Tibial nerve (tissue), 4 donors: Measurements from ENCODE around the gene ASS1. TPM values are rescaled to one million over a fixed set of nuclear protein-coding genes. Genes with fewer than 3 reads are reported as not detected.

Source experiments
- DNase-seq, 2 donors: peaks; one replicate each; pipeline ENCODE4 v3.0.0-alpha.2; 2019; ENCODE audit warnings: low spot score in 2 of 2
- H3K27ac ChIP-seq, 4 donors: fragments of 200-600 bp; sonication (generic) in 3 of 4; one replicate each; pipeline ENCODE4 v1.5.1; 2017 to 2019; ENCODE audit warnings: mild to moderate bottlenecking in 1 of 4
- H3K27me3 ChIP-seq, 2 donors: fragments of 200-600 bp; sonication (generic) in 1 of 2; one replicate each; pipeline versions ENCODE4 v1.5.1 to v1.6.0; 2017 to 2019
- H3K36me3 ChIP-seq, 3 donors: fragments of 200-600 bp; sonication (generic); one replicate each; pipeline ENCODE4 v1.5.1; 2018 to 2019
- H3K4me1 ChIP-seq, 4 donors: fragments of 200-600 bp; sonication (generic) in 3 of 4; one replicate each; pipeline ENCODE4 v1.5.1; 2017 to 2019
- H3K4me3 ChIP-seq, 4 donors: fragments of 200-600 bp; sonication (generic) in 3 of 4; one replicate each; pipeline ENCODE4 v1.5.1; 2017 to 2019; ENCODE audit warnings: mild to moderate bottlenecking in 1 of 4, moderate library complexity in 1 of 4
- H3K9me3 ChIP-seq, 4 donors: fragments of 200-600 bp; sonication (generic) in 3 of 4; one replicate each; pipeline ENCODE4 v1.5.1; 2017 to 2019
- EP300 ChIP-seq, 2 donors: sonication (generic); formaldehyde crosslinking; IDR thresholded peaks; one replicate each; pipeline ENCODE4 v1.6.1; 2017; ENCODE audit warnings: antibody characterized with exemption in 2 of 2, mild to moderate bottlenecking in 1 of 2
- POLR2A ChIP-seq, 2 donors: fragments of 450-650 bp; IDR thresholded peaks; one replicate each; pipeline ENCODE4 v1.6.1; 2017; ENCODE audit warnings: antibody characterized with exemption in 2 of 2, mild to moderate bottlenecking in 2 of 2, moderate library complexity in 2 of 2
- WGBS, 2 donors: methylation state at CpG; one replicate each; pipeline ENCODE4 v1.1.5; 2018; 5-methylcytosine and 5-hydroxymethylcytosine counted together
- total RNA-seq, 4 donors: library from RNA; depleted of rRNA; stranded (reverse); fragments of >200 nt; gene quantifications; one replicate each; pipeline ENCODE4 v1.1.0, GENCODE V29; 2016
- TF ChIP-seq, protein P1 (sequence below), 5 experiments: fragments of 200-600 bp in 3 of 5; fragments of 450-650 bp in 2 of 5; sonication (generic) in 3 of 5; IDR thresholded peaks; one replicate each; pipeline ENCODE4 v1.5.1; 2016 to 2019; ENCODE audit warnings: antibody characterized with exemption in 5 of 5, mild to moderate bottlenecking in 3 of 5, moderate library complexity in 2 of 5

Gene ASS1
- total RNA-seq, 4 donors from 2014 or later = 170 to 375 (median 297) TPM

DNA sequence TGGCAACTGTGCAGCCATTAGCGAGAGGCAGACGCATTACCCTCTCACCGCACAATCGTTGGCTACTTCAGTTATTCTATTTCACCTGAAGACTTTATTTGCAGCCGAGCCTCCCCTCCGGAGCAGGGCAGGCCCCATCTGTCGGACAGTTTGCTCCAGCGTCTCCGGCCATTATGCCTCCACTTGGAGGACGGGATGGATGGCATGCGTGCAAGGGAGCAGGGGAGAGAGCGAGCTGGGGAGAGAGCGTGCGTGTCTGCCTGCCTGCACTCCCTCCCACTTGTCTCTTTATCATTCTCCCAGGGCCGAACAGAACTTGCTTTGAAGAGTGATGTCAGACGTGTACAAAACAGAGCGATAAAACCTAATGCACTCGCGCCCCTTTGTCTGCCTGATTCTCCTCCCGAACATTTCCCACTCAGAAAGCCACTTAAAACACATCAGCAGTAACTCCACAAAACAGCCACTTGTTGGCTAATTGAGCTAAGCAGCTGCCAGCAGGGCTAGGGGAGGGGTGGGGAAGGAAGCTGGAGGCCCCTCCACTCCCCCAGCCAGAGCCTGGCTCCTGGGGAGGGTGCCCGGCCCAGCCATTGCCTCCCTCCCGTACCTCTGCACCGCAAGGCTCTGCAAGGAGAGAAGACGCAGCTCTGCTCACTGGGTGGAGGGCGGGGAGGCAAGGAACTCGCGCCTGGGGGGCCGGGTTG lies 91.2 kb downstream of the ASS1 start:
- peaks cover 0 to 83% of the 10 kb centered on the region in 2 donors for H3K27me3 ChIP-seq
- TF ChIP-seq, protein P1, sequence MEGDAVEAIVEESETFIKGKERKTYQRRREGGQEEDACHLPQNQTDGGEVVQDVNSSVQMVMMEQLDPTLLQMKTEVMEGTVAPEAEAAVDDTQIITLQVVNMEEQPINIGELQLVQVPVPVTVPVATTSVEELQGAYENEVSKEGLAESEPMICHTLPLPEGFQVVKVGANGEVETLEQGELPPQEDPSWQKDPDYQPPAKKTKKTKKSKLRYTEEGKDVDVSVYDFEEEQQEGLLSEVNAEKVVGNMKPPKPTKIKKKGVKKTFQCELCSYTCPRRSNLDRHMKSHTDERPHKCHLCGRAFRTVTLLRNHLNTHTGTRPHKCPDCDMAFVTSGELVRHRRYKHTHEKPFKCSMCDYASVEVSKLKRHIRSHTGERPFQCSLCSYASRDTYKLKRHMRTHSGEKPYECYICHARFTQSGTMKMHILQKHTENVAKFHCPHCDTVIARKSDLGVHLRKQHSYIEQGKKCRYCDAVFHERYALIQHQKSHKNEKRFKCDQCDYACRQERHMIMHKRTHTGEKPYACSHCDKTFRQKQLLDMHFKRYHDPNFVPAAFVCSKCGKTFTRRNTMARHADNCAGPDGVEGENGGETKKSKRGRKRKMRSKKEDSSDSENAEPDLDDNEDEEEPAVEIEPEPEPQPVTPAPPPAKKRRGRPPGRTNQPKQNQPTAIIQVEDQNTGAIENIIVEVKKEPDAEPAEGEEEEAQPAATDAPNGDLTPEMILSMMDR (IDR thresholded peaks at IDR 0.05) = no peak
- TF ChIP-seq EP300 (IDR thresholded peaks at IDR 0.05) (no peak), POLR2A (IDR thresholded peaks at IDR 0.05) (no peak)

DNA sequence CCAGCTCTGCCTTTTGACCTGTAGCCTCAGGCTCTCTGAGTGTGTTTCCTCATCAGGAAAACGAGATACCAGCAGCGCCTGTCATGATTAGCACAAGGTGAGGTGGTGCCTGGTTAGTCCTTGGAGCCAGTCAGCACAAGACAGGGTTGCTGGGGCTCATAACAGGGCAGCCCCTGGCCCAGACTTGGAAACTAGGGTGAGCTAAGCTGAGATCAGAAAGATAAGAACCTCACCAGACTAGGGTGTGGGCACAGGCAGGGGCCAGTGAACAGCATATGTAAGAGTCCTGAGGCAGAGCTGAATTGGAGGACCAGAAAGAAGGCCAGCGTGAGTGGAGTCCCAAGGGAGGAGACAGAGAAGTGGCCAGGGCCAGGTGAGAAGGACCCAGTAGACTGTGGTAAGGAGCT lies 91.9 kb downstream of the ASS1 start:
- no peaks in the 10 kb centered on the region for H3K9me3 ChIP-seq
- no peaks in the 10 kb centered on the region for H3K36me3 ChIP-seq
- peaks cover 0 to 18% (median 0%) of the 10 kb centered on the region in 4 donors for H3K4me1 ChIP-seq
- peaks cover 0 to 86% of the 10 kb centered on the region in 2 donors for H3K27me3 ChIP-seq
- H3K27ac ChIP-seq = no peak overlapping the region
- no peak overlapping the region for H3K4me3 ChIP-seq
- DNase-seq = no peak
- TF ChIP-seq POLR2A (IDR thresholded peaks at IDR 0.05) (no peak), EP300 (IDR thresholded peaks at IDR 0.05) (no peak)
- TF ChIP-seq, protein P1 (IDR thresholded peaks at IDR 0.05) = no peak
- WGBS, 2 donors = 72 to 79% methylated on average over 3 of the region's 3 CpGs

More for the DNA sequence above, 91.2 kb downstream of the ASS1 start:
- DNase-seq = no peak
- 13 to 20% methylated on average over 28 of the region's 28 CpGs for WGBS, 2 donors
- Histone ChIP-seq H3K4me3 (peak overlapping the region in 1 of 4 donors; percentile 7), H3K4me1 (peaks cover 0 to 18% (median 0%) of the 10 kb centered on the region in 4 donors), H3K9me3 (no peaks in the 10 kb centered on the region), H3K36me3 (no peaks in the 10 kb centered on the region), H3K27ac (no peak overlapping the region)

DNA sequence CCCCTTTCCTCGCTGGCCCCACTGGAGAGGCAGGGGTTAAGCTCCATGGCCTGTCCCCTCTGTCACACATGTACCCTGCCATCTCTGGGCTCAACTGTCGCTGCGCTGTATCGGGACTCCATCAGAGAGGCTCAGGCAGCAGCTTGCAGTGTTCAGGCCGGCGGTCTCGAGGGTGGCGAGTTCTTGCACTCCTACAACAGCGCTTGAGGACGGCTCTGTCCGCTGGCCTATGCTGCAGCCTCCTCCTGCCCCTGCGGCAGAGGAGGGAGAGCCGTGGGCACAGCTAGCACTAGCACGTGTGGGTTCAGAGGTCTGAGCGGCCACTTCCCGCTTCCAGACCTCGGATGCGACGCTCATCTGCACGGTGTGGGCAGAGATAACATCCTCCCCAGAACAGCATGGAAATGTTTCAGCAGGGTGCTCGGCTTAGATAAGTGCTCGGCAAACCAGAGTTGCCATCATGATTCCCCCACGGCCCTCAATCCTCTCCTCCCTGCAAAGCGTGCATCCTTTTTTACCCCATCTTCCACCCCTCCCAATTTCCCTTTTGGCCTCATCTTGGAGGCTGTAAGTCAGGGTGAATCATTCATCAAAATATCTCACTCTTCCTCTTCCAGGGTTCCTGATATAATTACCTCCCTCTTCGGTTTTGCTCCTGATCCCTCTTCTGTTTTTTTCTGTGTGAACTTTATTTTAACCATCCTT lies 92.7 kb downstream of the ASS1 start:
- peaks cover 0 to 93% of the 10 kb centered on the region in 2 donors for H3K27me3 ChIP-seq
- no peak overlapping the region for H3K27ac ChIP-seq
- TF ChIP-seq POLR2A (IDR thresholded peaks at IDR 0.05) (no peak), EP300 (IDR thresholded peaks at IDR 0.05) (no peak)
- TF ChIP-seq, protein P1 (IDR thresholded peaks at IDR 0.05) = no peak
- 12 to 24% methylated on average over 25 of the region's 25 CpGs for WGBS, 2 donors
- H3K9me3 ChIP-seq = no peaks in the 10 kb centered on the region
- H3K4me3 ChIP-seq = no peak overlapping the region
- H3K36me3 ChIP-seq = no peaks in the 10 kb centered on the region
- peaks cover 0 to 18% (median 0%) of the 10 kb centered on the region in 4 donors for H3K4me1 ChIP-seq
- no peak for DNase-seq

DNA sequence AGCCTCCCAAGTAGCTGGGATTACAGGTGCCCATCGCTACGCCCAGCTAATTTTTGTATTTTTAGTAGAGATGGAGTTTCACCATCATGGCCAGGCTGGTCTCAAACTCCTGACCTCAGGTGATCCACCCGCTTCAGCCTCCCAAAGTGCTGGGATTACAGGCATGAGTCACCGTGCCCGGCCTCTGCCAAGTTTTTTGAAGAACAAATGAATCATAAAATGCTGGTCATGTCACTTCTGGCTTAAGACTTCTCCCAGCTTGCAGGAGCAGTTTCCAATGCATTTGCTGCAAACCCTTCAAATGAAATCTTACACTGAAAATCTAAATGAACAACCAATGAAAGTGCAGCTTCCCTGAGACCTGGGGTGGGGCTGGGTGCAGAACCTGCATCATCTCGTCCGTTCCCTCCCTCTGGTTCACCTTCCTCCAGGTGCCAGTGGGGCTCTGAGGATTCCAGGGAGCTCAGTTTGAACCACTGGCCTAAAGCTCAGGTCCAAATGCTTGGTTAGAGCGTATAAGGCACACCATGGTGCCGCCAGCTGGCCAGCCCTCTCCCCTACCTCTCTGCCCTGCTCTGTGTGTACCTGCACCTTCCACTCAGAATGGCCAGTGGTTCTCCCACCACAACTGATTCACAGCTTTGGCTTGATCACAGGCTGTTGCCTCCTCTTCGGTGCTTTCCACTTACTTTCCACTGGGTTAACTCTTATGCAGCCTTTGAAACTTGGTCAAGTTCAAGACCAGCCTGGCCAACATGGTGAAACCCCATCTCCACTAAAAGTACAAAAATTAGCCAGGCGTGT lies 94.9 kb downstream of the ASS1 start:
- Histone ChIP-seq H3K9me3 (no peaks in the 10 kb centered on the region), H3K27ac (no peak overlapping the region), H3K36me3 (no peaks in the 10 kb centered on the region), H3K27me3 (peaks cover 0 to 84% of the 10 kb centered on the region in 2 donors), H3K4me1 (peaks cover 0 to 18% (median 0%) of the 10 kb centered on the region in 4 donors), H3K4me3 (no peak overlapping the region)
- TF ChIP-seq POLR2A (IDR thresholded peaks at IDR 0.05) = no peak
- TF ChIP-seq EP300 (IDR thresholded peaks at IDR 0.05) = no peak
- TF ChIP-seq, protein P1 (IDR thresholded peaks at IDR 0.05) = no peak
- no peak for DNase-seq
- 66 to 71% methylated on average over 11 of the region's 11 CpGs for WGBS, 2 donors
